Activated naive CD8-positive, alpha-beta T cell (primary cell): Measurements from ENCODE around the gene ASTN1.

Experiments
- H3K27ac Mint-ChIP-seq: one replicate; pipeline ENCODE4 v1.8.0; 2021; ENCODE audit warnings: mixed read lengths
- H3K27me3 Mint-ChIP-seq: one replicate; pipeline ENCODE4 v1.8.0; 2021; ENCODE audit warnings: mixed read lengths
- H3K36me3 Mint-ChIP-seq: one replicate; pipeline ENCODE4 v1.8.0; 2021; ENCODE audit warnings: mixed read lengths
- H3K4me1 Mint-ChIP-seq: one replicate; pipeline ENCODE4 v1.8.0; 2021; ENCODE audit warnings: low read depth, mixed read lengths
- H3K4me3 Mint-ChIP-seq: one replicate; pipeline ENCODE4 v1.8.0; 2021; ENCODE audit warnings: mild to moderate bottlenecking, mixed read lengths
- H3K9me3 Mint-ChIP-seq: one replicate; pipeline ENCODE4 v1.8.0; 2021; ENCODE audit warnings: low read depth, mixed read lengths

ASTN1 gene

DNA sequence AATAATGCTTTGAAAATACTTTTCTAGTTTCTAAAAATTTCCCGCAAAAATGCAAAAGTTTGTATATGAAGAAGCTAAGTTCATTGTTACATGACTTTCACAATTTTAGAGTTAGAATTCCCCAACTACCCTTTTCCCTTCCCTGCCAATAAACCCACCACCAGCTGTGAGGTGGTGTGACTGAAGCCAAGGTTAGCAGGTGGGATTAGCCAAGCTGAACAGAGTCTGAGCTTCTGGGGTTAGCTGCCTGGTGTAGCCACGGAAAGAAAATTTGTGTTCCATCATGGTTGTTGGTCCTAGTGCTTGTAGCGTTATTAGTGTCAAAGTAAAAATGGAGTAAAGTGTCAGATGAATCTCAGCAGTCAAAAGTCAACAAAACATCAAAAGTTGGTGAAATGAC is 110.9 kb downstream of the ASTN1 start:
- no peak overlapping the region for H3K27ac Mint-ChIP-seq
- H3K27me3 Mint-ChIP-seq = peaks cover 2% of the 10 kb centered on the region
- H3K4me1 Mint-ChIP-seq = no peaks in the 10 kb centered on the region
- H3K4me3 Mint-ChIP-seq = no peak overlapping the region
- H3K9me3 Mint-ChIP-seq = no peaks in the 10 kb centered on the region
- H3K36me3 Mint-ChIP-seq = no peaks in the 10 kb centered on the region

DNA sequence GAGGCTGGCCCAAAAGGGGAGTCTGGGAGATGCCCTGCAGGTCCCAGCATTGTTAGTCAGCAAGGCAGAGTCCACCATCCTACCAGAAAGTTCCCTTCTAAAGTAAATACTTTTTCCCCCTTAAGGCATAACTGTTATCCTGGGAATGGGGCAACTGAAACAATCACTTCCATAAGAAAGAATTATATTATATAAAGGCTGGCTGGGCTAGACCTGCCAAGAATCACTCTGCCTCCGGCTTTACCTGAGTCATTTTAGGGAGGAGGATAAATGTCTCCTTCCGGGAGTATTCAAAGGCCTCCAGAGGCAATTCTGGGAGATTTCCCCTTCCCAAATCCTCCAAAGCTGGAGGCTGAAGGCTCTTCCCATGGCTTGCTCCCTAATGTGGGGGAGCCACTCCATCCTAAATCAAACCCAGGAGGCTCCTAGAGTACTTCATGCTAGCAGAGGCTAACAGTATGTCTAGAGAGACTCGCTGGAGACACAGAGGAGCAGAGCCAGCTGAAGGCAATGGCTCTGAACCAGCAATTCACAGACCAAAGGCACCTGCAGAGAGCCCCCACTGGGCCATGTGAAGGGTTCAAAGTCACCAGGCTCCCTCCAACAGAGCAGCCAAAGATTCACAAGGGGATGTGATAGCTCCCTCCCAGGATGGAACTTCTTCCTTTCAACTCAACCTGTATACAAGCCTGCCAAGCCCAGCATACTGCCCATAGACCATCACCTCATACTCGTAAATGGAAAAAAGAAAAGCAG is 116.0 kb downstream of the ASTN1 start:
- Mint-ChIP-seq H3K27ac (no peak overlapping the region), H3K36me3 (no peaks in the 10 kb centered on the region), H3K4me1 (no peaks in the 10 kb centered on the region), H3K4me3 (no peak overlapping the region), H3K27me3 (peaks cover 8% of the 10 kb centered on the region), H3K9me3 (no peaks in the 10 kb centered on the region)

DNA sequence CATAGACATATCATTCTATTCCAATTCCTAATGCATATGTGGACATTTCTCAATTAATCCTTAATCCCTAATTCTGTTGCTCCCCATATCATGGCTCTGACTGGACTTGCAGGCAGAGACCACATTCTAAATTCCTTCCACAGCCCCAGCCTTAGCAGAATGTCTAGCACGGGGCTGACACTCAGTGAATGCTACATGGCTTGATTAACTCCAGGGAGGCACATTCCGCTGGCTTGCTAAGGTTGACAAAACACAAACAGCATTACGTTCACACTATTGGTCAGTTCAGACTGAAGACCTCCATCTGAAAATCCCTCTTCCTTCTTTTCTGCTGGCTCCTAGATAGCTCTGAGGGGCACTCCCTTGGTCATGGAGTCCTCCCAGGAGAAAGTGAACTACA is 119.4 kb downstream of the ASTN1 start:
- H3K4me3 Mint-ChIP-seq = no peak overlapping the region
- no peak overlapping the region for H3K27ac Mint-ChIP-seq
- H3K27me3 Mint-ChIP-seq = peaks cover 9% of the 10 kb centered on the region
- no peaks in the 10 kb centered on the region for H3K9me3 Mint-ChIP-seq
- H3K36me3 Mint-ChIP-seq = no peaks in the 10 kb centered on the region
- no peaks in the 10 kb centered on the region for H3K4me1 Mint-ChIP-seq

DNA sequence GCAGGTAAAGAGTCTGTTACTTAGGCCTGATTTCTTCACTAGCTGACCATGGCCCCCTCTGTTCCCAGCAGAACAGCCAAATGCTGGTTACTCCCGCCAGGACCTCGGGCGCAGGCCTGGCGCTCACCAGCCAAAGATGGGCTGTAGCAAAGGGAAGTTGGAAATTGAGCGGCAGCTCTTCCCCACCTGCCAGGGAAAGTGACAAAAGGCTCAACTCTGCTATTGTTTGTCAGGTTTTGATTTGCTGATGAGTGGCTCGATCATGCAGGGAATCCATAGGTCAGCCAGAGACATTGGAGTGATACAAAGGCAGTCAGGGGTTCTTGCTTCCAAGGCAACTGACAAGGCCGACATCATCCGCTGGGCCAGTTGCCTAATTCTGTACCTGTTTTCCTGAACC is 120.1 kb downstream of the ASTN1 start:
- Mint-ChIP-seq H3K27ac (no peak overlapping the region), H3K4me1 (no peaks in the 10 kb centered on the region), H3K36me3 (no peaks in the 10 kb centered on the region), H3K27me3 (peaks cover 7% of the 10 kb centered on the region), H3K9me3 (no peaks in the 10 kb centered on the region), H3K4me3 (no peak overlapping the region)

DNA sequence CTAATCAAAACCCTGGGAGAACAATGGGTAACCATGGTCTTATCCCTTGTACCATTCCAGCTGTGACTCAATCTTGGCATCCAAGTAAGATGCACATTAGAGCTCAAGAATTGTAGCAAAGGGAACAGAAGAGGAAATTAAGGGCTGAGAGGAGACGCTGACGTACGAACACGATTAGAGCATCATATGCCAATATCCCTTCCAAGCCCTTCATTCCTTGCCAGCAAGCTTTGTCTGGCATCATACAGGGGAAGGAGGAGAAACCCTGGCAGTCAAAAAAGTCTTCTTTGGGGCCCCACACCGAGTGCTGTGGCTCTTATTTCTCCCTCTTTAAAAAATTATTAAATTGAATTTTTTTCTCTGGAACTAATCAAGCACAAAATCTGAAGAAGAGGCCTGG is 120.9 kb downstream of the ASTN1 start:
- Mint-ChIP-seq H3K27me3 (peaks cover 7% of the 10 kb centered on the region), H3K4me3 (no peak overlapping the region), H3K9me3 (no peaks in the 10 kb centered on the region), H3K4me1 (no peaks in the 10 kb centered on the region), H3K27ac (no peak overlapping the region), H3K36me3 (no peaks in the 10 kb centered on the region)

DNA sequence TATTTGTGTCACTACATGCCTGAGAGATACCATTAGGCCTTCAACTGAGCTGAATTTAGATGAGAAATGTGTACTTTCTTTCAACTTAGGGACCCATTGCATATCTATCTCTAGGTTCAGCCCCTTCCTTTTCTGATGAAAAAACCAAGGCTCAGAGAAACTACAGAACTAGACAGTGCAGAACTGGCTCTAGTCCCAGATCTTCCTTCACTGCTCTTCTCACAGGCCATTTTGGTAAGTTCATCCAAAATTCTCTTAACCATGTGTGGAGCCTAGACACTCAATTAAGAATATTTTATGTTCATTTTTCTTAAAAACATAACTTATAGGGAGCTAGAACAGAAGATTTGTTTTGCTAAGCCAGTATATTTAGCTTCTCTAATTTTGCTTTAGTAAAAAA is 128.9 kb downstream of the ASTN1 start:
- Mint-ChIP-seq H3K27ac (no peak overlapping the region), H3K4me3 (no peak overlapping the region), H3K9me3 (no peaks in the 10 kb centered on the region), H3K4me1 (no peaks in the 10 kb centered on the region), H3K36me3 (no peaks in the 10 kb centered on the region), H3K27me3 (no peaks in the 10 kb centered on the region)

DNA sequence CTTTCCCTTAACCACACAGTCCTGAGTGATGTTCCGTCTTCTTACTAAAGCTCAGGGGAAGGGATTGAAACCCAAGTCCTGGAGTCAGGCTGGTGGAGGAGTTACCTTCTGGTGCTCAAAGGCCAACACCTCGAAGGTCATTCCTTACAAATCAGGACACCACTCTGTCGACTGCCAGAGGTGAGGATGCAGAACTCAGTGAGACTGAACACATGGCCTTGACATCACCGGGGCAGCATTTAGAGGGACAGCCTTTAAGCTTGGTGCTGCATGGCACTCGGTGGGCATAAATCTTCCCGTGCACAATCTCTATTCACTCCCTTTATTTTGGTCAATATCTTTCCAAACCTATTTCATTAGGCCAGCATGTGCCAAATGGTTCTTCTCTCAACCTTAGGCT is 130.9 kb downstream of the ASTN1 start:
- Mint-ChIP-seq H3K27ac (no peak overlapping the region), H3K4me1 (no peaks in the 10 kb centered on the region), H3K9me3 (no peaks in the 10 kb centered on the region), H3K27me3 (no peaks in the 10 kb centered on the region), H3K4me3 (no peak overlapping the region), H3K36me3 (no peaks in the 10 kb centered on the region)

DNA sequence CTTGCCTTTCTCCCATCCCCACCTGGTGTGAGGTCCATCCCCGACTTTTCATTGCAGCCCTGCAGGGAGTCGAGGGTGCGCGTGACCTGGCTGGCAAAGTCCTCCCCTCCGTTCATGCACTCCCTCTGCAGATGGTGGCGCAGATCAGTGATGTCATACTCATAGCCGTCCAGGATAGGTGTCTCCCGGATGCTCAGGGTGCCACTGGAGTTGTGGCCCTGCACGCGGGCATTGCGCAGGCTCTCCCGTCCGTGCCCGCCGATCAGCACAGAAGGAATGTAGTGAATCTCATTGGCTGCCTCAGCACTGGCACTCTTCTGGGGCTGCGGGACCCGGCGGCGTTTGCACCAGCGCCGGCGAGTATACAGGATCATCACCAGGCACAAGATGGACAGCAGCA is 132.1 kb downstream of the ASTN1 start:
- Mint-ChIP-seq H3K4me3 (no peak overlapping the region), H3K4me1 (no peaks in the 10 kb centered on the region), H3K9me3 (peaks cover under 1% of the 10 kb centered on the region), H3K27ac (no peak overlapping the region), H3K27me3 (no peaks in the 10 kb centered on the region), H3K36me3 (no peaks in the 10 kb centered on the region)

DNA sequence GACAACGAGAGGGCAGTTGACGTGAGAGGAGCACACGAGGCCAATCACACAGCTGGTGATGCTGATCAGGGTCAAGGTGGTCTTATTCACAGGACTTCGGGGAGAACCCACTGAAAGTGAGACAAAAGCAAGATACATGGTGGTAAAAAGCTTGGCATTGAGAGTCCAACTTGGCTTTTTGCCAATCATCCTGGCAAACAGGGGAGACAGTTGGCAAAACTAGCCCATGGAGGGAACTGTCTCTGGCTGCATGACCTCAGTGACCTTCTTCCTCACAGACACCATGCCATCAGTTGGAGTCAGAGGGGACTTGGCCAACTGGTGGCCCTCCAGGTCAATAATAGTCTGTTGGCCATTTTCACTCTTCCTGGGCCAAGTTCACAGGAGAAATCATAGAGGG is 139.9 kb downstream of the ASTN1 start:
- Mint-ChIP-seq H3K4me1 (no peaks in the 10 kb centered on the region), H3K27ac (no peak overlapping the region), H3K27me3 (no peaks in the 10 kb centered on the region), H3K4me3 (no peak overlapping the region), H3K9me3 (peaks cover 7% of the 10 kb centered on the region), H3K36me3 (no peaks in the 10 kb centered on the region)

DNA sequence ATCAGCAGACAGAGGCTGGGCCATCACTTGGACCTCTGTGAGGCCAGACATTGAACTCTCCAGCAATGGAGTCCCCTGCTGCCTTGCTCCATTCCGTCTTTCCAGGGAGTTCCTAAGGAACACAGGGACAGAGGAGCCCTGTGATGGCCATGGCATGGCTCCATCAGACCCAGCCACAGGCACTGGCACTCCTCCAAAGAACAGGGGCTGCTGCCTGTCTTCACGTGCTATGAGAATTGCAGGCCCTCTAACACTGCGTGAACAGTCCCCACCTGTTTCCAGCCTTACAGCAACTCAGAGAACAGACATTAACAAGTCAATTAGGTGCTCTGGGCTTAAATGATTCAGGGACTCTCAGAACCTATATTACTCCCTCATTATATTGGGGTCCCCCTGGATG is 140.8 kb downstream of the ASTN1 start:
- Mint-ChIP-seq H3K4me3 (no peak overlapping the region), H3K36me3 (no peaks in the 10 kb centered on the region), H3K4me1 (no peaks in the 10 kb centered on the region), H3K27ac (no peak overlapping the region), H3K9me3 (peaks cover 7% of the 10 kb centered on the region), H3K27me3 (no peaks in the 10 kb centered on the region)

DNA sequence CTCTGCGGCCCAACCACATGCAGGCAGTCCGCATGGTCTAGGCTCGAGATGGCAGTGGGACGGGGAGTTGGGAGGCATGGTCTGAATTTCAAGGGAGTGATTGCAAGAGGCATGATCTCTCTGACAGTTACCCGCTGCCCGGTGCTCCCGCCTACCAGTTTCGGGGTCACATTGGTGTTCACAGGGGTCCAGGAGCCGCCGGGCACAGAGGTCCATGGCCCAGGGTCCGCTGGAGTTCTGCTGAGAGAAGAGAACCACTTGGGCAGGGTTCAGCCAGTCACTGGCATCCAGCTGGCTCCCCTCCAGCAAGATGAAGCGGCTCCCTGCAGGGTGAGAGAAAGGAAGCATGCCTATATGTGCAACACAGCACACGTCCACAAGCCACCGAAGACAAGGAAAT is 141.3 kb downstream of the ASTN1 start:
- no peaks in the 10 kb centered on the region for H3K36me3 Mint-ChIP-seq
- H3K4me3 Mint-ChIP-seq = no peak overlapping the region
- no peaks in the 10 kb centered on the region for H3K27me3 Mint-ChIP-seq
- H3K4me1 Mint-ChIP-seq = no peaks in the 10 kb centered on the region
- no peak overlapping the region for H3K27ac Mint-ChIP-seq
- peaks cover 7% of the 10 kb centered on the region for H3K9me3 Mint-ChIP-seq

DNA sequence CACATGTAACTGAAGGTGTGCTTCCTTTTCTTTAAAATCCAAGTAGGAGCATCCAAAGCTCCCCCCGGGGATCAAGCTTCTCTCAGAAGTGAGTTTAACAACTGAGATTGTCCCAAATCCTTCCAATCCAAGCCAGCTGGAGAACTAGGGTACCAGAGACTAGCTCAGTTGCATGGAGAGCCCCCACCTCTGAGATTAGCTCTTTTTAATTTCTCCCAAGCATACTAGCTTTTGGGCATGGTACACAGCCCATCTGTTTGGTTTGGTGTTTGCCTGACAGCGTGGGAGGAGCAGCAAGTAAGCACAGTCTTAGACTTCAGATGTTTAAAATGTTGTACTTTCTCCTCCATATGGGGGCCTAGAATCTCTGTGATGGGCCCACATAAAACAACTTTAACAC is 142.8 kb downstream of the ASTN1 start:
- no peak overlapping the region for H3K27ac Mint-ChIP-seq

DNA sequence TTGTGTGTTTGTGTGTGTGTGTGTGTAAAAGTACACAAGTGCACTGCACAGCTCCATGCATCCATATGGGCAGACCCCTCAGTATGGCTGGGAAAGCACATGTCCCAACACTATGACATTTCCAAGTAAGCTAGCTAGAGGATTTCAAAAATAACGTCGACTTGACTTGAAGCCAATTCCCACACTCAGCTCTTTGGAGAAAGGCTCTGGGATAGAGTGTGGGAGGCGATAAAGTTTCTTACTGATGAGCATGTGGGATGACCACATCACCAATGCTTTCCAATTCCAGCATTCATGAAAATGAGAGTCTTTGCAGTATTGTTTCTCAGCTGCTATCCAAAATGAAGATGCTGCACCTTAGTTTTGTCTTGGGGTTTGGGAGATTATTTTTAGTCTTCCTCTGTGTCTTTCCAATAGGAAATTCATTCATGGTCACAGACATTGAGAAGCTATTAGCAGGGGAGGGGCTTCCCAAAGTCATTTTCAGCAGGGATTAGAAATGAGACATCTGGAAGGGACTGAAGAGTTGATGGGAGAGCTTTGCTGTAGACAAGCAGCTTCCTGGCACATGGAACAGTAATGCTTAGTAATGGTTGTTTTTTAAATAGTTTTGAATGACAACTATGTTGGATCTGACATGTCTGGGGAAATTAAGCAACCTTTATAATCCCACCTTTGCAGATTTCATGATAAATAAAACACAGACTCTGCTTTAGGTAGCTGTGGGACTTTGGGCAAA is 143.5 kb downstream of the ASTN1 start:
- Mint-ChIP-seq H3K36me3 (no peaks in the 10 kb centered on the region), H3K4me1 (no peaks in the 10 kb centered on the region), H3K27ac (no peak overlapping the region), H3K9me3 (no peaks in the 10 kb centered on the region), H3K27me3 (no peaks in the 10 kb centered on the region), H3K4me3 (no peak overlapping the region)

More for the DNA sequence above, 142.8 kb downstream of the ASTN1 start:
- no peaks in the 10 kb centered on the region for H3K9me3 Mint-ChIP-seq
- H3K4me1 Mint-ChIP-seq = no peaks in the 10 kb centered on the region
- H3K36me3 Mint-ChIP-seq = no peaks in the 10 kb centered on the region
- H3K27me3 Mint-ChIP-seq = no peaks in the 10 kb centered on the region
- H3K4me3 Mint-ChIP-seq = no peak overlapping the region

DNA sequence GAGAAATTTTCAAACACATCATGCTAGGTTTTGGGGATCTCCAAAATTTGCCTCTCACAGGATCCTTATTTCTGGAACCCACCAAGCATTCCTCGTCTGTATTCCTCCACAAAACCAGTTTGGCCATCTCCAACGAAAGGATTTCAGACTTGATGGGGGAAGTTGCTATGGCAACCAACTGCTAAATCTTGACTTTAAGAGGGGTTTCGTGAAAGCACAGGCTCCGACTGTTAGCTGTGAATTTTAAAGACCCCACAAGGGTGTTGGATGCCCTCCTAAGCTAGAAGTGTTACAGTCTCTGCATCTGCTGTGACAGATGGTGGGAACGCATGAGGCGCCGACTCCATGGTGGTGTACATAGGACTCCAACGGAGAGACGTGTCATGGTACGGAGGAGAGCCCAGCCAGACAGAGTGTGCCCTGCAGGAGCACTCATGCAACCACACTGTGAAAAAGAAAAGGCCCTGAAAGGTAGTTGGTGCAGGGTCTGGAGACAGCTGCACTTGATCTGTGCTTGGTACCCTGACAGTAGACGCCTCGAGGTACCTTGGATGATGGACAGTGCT is 147.1 kb downstream of the ASTN1 start:
- Mint-ChIP-seq H3K4me1 (no peaks in the 10 kb centered on the region), H3K36me3 (no peaks in the 10 kb centered on the region), H3K27me3 (no peaks in the 10 kb centered on the region), H3K9me3 (no peaks in the 10 kb centered on the region), H3K27ac (no peak overlapping the region), H3K4me3 (no peak overlapping the region)

DNA sequence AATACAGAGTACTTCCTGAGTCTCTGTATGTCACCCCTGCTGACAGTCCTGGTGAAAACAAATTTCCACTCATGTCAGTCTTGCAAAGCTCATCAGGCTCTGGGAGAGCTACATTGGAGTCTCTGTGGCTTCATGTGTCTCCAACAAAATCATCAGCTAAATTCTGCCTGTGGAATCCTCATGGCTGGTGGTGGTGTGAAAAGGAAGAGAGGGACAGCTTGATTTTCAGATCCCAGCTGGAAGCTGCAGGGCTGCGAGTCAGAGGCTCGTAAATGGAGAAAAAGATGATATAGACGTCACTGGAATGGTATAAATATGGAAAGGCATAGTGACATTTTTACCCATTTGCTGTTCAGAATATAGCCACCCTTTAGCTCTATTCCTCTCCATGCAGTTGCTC is 150.2 kb downstream of the ASTN1 start:
- H3K36me3 Mint-ChIP-seq = no peaks in the 10 kb centered on the region
- H3K4me3 Mint-ChIP-seq = no peak overlapping the region
- no peaks in the 10 kb centered on the region for H3K27me3 Mint-ChIP-seq
- H3K27ac Mint-ChIP-seq = no peak overlapping the region
- no peaks in the 10 kb centered on the region for H3K9me3 Mint-ChIP-seq
- no peaks in the 10 kb centered on the region for H3K4me1 Mint-ChIP-seq
